SU-DHL-6 (cell line): Measurements from ENCODE around the gene MRPL1.

Experiments
- H2AFZ ChIP-seq: fragments of 200-600 bp; sonication (generic); 2 replicates; pipeline ENCODE4 v1.6.1; 2014; ENCODE audit warnings: low read depth, mild to moderate bottlenecking, moderate library complexity, mixed read lengths, antibody characterized with exemption, low read length; ENCODE audit not compliant: severe bottlenecking
- H3F3A ChIP-seq: fragments of 200-600 bp; shearing (Covaris generic); 2 replicates; pipeline ENCODE4 v1.6.0; 2016; ENCODE audit warnings: antibody characterized with exemption, mild to moderate bottlenecking; ENCODE audit not compliant: insufficient read depth
- H3K27ac ChIP-seq: fragments of 200-600 bp; sonication (generic); 2 replicates; pipeline ENCODE4 v1.5.1; 2016; ENCODE audit warnings: low read depth, mild to moderate bottlenecking, low read length, moderate library complexity, mixed read lengths
- H3K27me3 ChIP-seq: fragments of 200-600 bp; sonication (generic), shearing (Covaris generic); 2 replicates; pipeline ENCODE4 v1.6.0; 2014; ENCODE audit warnings: mild to moderate bottlenecking, low read length
- H3K36me3 ChIP-seq: fragments of 200-600 bp; sonication (generic); 2 replicates; pipeline ENCODE4 v1.6.1; 2014; ENCODE audit warnings: mild to moderate bottlenecking, low read length, mixed read lengths
- H3K4me2 ChIP-seq: fragments of 300-600, 200-600 bp; shearing (Covaris generic), sonication (generic); 2 replicates; pipeline ENCODE4 v1.6.0; 2014; ENCODE audit warnings: low read length, low read depth, mild to moderate bottlenecking; ENCODE audit not compliant: poor library complexity, severe bottlenecking
- H3K4me3 ChIP-seq: fragments of 200-600 bp; sonication (generic); 2 replicates; pipeline ENCODE4 v1.5.1; 2014; ENCODE audit warnings: antibody characterized with exemption, low read length, mild to moderate bottlenecking, mixed read lengths; ENCODE audit not compliant: insufficient read depth, poor library complexity, severe bottlenecking
- H3K79me2 ChIP-seq: fragments of 200-600 bp; sonication (generic); 2 replicates; pipeline ENCODE4 v1.6.1; 2014; ENCODE audit warnings: mild to moderate bottlenecking, low read length, moderate library complexity; ENCODE audit not compliant: insufficient read depth
- H3K9ac ChIP-seq: fragments of 200-600 bp; sonication (generic); 2 replicates; pipeline ENCODE4 v1.7.0; 2014; ENCODE audit warnings: mild to moderate bottlenecking, low read length
- H3K9me2 ChIP-seq: fragments of 200-600 bp; sonication (generic); replicated peaks from 2 replicates; pipeline ENCODE4 v1.6.1; 2014; ENCODE audit warnings: low read length; ENCODE audit not compliant: insufficient read depth
- H3K9me3 ChIP-seq: fragments of 200-600 bp; sonication (generic); 2 replicates; pipeline ENCODE4 v1.6.1; 2014; ENCODE audit warnings: low read length, mixed read lengths; ENCODE audit not compliant: insufficient read depth
- H4K20me1 ChIP-seq: fragments of 200-600 bp; sonication (generic); 2 replicates; pipeline ENCODE4 v1.6.1; 2014; ENCODE audit warnings: low read depth, mild to moderate bottlenecking, antibody characterized with exemption, low read length, moderate library complexity, mixed read lengths
- CTCF ChIP-seq: fragments of 200-600 bp; sonication (generic); IDR thresholded peaks from one replicate; pipeline ENCODE4 v1.5.1; 2017; ENCODE audit warnings: antibody characterized with exemption, mild to moderate bottlenecking, low read length, moderate library complexity; ENCODE audit not compliant: insufficient read depth, poor library complexity, severe bottlenecking
- EZH2phosphoT487 ChIP-seq: fragments of 200-600 bp; sonication (generic), shearing (Covaris generic); conservative IDR thresholded peaks from 2 replicates; pipeline ENCODE4 v1.6.1; 2018; ENCODE audit warnings: mild to moderate bottlenecking, antibody characterized with exemption, low read length, moderate library complexity, mixed read lengths

MRPL1 gene

GRCh38 chr4:77845400-77845799 is 17.2 kb upstream of the MRPL1 start:
- Histone ChIP-seq H3K36me3 (no peaks in the 10 kb centered on the region), H2AFZ (no peak overlapping the region), H3K27ac (no peak overlapping the region), H3K9me3 (no peaks in the 10 kb centered on the region), H3K27me3 (no peaks in the 10 kb centered on the region), H3K4me2 (no peak overlapping the region), H4K20me1 (no peaks in the 10 kb centered on the region), H3F3A (no peaks in the 10 kb centered on the region), H3K79me2 (no peaks in the 10 kb centered on the region), H3K9ac (no peak overlapping the region), H3K4me3 (no peak overlapping the region), H3K9me2 (no peaks in the 10 kb centered on the region)
- TF ChIP-seq CTCF = no peak
- no peak for TF ChIP-seq EZH2phosphoT487

GRCh38 chr4:77845929-77846328 is 16.7 kb upstream of the MRPL1 start:
- Histone ChIP-seq H3K27ac (no peak overlapping the region), H2AFZ (no peak overlapping the region), H3K9ac (no peak overlapping the region), H3K27me3 (no peaks in the 10 kb centered on the region), H3K4me3 (no peak overlapping the region), H3K4me2 (no peak overlapping the region), H3K9me2 (no peaks in the 10 kb centered on the region), H3K9me3 (no peaks in the 10 kb centered on the region), H4K20me1 (no peaks in the 10 kb centered on the region), H3K79me2 (no peaks in the 10 kb centered on the region), H3F3A (no peaks in the 10 kb centered on the region), H3K36me3 (no peaks in the 10 kb centered on the region)
- TF ChIP-seq CTCF (no peak), EZH2phosphoT487 (no peak)

GRCh38 chr4:77848508-77848907 is 14.1 kb upstream of the MRPL1 start:
- no peaks in the 10 kb centered on the region for H4K20me1 ChIP-seq
- H3K27ac ChIP-seq = no peak overlapping the region
- no peak overlapping the region for H2AFZ ChIP-seq
- no peaks in the 10 kb centered on the region for H3F3A ChIP-seq
- H3K9me3 ChIP-seq = no peaks in the 10 kb centered on the region
- H3K4me2 ChIP-seq = no peak overlapping the region
- no peaks in the 10 kb centered on the region for H3K36me3 ChIP-seq
- no peaks in the 10 kb centered on the region for H3K27me3 ChIP-seq
- H3K9ac ChIP-seq = no peak overlapping the region
- no peaks in the 10 kb centered on the region for H3K9me2 ChIP-seq
- H3K79me2 ChIP-seq = no peaks in the 10 kb centered on the region
- TF ChIP-seq CTCF (no peak), EZH2phosphoT487 (no peak)
- H3K4me3 ChIP-seq = no peak overlapping the region

- Histone ChIP-seq H3K36me3 (no peaks in the 10 kb centered on the region), H3K9me3 (no peaks in the 10 kb centered on the region), H3K27me3 (no peaks in the 10 kb centered on the region), H3K27ac (no peak overlapping the region), H3K4me2 (no peak overlapping the region), H4K20me1 (no peaks in the 10 kb centered on the region), H3K4me3 (no peak overlapping the region), H3K9ac (no peak overlapping the region), H3K79me2 (no peaks in the 10 kb centered on the region), H3K9me2 (no peaks in the 10 kb centered on the region), H2AFZ (no peak overlapping the region), H3F3A (no peaks in the 10 kb centered on the region)
- TF ChIP-seq EZH2phosphoT487 (no peak), CTCF (no peak)
Observed at GRCh38 chr4:77849278-77849965, 13.2 kb upstream of the MRPL1 start.
